ENCODE data around the gene IFNA1. TPM values are rescaled to one million over a fixed set of nuclear protein-coding genes. Genes with fewer than 3 reads are reported as not detected.

IFNA1 gene
- total and polyA plus RNA-seq, 3 experiments from 2014 or later, result not detected

DNA sequence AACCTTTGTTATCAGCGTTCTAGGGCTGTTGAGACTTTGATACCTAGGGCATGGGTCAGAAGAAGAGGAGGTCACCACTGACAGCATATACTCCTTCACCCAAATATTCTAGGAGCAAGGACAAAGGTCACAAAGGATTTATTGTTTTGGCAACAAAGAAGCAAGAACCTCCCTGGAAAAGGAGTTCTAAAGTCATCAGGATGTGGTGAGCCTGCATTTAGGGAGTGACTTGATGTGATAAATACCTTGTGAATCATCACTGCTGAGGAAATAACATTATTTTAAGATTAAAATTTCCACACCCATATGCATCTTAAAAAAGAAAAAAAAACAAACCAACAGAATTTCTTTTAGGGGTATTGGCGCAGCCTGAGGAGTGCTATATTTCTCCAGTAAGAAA is 13.9 kb downstream of the IFNA1 start:
- H3K27me3 ChIP-seq (ENCODE audit: insufficient read depth, low read length, poor library complexity, severe bottlenecking), result no peaks in the 10 kb centered on the region
- no peak overlapping the region for H3K27ac ChIP-seq (ENCODE audit: low read depth, low read length)
- H3K9me3 ChIP-seq (ENCODE audit: low read length), result no peaks in the 10 kb centered on the region
- peaks cover 0 to 3% (median 0%) of the 10 kb centered on the region in 3 donors for H3K36me3 Mint-ChIP-seq
- no peak overlapping the region for H3K27ac Mint-ChIP-seq
- no peaks in the 10 kb centered on the region for H3K36me3 ChIP-seq (ENCODE audit: insufficient read depth, low read length)
- DNase-seq, result no peak
- no peak overlapping the region for H3K4me3 Mint-ChIP-seq
- no peak overlapping the region for H3K4me3 ChIP-seq (ENCODE audit: low read length)
- ChIA-PET CTCF (interaction anchor here (1.1 to 1.8 kb wide), 3 partner anchors 10 to 128 kb away, joined by 3 to 10 read pairs (median 4); no protein-coding TSS in a partner anchor), POLR2A (no interaction called here)
- H3K27me3 Mint-ChIP-seq, result peaks cover 16 to 34% of the 10 kb centered on the region in 2 donors
- H3K4me1 Mint-ChIP-seq, result no peaks in the 10 kb centered on the region
- no peaks in the 10 kb centered on the region for H3K4me1 ChIP-seq (ENCODE audit: insufficient read depth, low read length)
- no peaks in the 10 kb centered on the region for H3K9me3 Mint-ChIP-seq

DNA sequence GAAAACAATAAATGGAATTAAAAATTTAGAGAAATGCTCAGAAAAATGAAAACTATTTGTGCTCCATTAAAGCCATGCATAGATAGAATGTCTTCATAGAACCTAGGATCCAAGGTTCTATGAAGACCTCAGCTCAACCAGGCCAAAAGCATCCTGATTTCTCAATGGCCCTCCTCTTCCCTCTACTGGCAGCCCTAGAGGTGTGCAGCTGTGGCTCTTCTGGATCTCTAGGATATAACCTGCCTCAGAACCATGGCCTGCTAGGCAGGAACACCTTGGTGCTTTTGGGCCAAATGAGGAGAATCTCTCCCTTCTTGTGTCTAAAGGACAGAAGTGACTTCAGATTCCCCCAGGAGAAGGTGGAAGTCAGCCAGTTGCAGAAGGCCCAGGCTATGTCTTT is 15.1 kb downstream of the IFNA1 start:
- POLR2A ChIA-PET, result no interaction called here
- Mint-ChIP-seq H3K4me3 (no peak overlapping the region), H3K27me3 (peaks cover 14 to 36% of the 10 kb centered on the region in 2 donors), H3K27ac (peak overlapping the region in 1 of 8 donors; percentile 24), H3K4me1 (no peaks in the 10 kb centered on the region), H3K9me3 (no peaks in the 10 kb centered on the region), H3K36me3 (peaks cover 0 to 2% (median 0%) of the 10 kb centered on the region in 3 donors)
- CTCF ChIA-PET, result interaction anchor here (1.0 to 1.8 kb wide), 5 partner anchors 11 to 137 kb away, joined by 4 to 10 read pairs (median 5); partner anchors contain the start of gene KLHL9
- H3K36me3 ChIP-seq (ENCODE audit: insufficient read depth, low read length), result no peaks in the 10 kb centered on the region
- H3K27ac ChIP-seq (ENCODE audit: low read depth, low read length), result no peak overlapping the region
- no peaks in the 10 kb centered on the region for H3K9me3 ChIP-seq (ENCODE audit: low read length)
- peak in 2 of 5 donors; percentile 25 to 26 for DNase-seq
- no peak overlapping the region for H3K4me3 ChIP-seq (ENCODE audit: low read length)
- no peaks in the 10 kb centered on the region for H3K4me1 ChIP-seq (ENCODE audit: insufficient read depth, low read length)
- no peaks in the 10 kb centered on the region for H3K27me3 ChIP-seq (ENCODE audit: insufficient read depth, low read length, poor library complexity, severe bottlenecking)

DNA sequence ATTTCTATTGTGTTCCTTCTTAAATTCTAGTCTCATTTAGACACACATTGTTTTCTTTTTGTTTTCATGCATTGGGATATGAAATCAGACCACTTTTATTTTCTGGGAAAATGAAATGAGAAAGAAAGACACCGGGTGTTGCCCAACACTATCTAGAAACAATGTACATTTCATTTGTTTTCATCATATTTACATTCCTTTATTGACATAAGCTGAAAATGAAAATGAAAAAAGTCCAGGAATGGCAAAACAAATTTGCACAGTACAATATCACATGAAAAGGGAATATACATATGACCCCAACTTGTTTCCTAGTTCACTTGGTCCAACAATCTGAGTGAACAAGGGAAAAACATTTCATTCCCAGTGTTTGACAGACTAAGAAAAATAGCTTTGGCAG is 21.1 kb downstream of the IFNA1 start:
- CTCF ChIA-PET, result interaction anchor here (0.9 to 1.6 kb wide), 5 partner anchors 135 to 327 kb away, joined by 3 to 4 read pairs (median 3); no protein-coding TSS in a partner anchor
- no peak overlapping the region for H3K27ac Mint-ChIP-seq

DNA sequence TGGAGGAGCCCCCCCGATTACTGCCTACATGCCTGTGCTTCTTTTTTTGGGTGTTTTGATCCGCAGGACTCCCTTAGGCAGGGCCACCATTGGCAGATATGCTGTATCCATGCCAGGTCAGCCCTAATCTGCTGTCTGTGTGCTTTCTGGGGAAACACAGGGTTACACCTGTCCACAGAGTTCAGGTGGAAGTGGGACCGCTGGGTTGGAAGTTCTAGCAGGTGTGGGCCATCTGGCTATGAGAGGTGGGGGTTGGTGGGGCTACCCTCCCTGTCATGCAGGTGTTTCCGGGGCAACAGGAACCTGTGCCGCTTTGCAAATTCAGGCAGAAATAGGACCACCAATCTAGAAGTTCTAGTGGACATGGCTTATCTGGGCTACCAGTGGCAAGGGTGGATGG is 24.9 kb downstream of the IFNA1 start:
- ChIA-PET CTCF (interaction anchor here (0.7 to 3.2 kb wide), 15 partner anchors 17 to 326 kb away, joined by 3 to 28 read pairs (median 6); partner anchors contain the start of gene IFNE), POLR2A (no interaction called here)
- Histone ChIP-seq H3K27me3 (ENCODE audit: insufficient read depth, low read length, poor library complexity, severe bottlenecking) (no peaks in the 10 kb centered on the region), H3K36me3 (ENCODE audit: insufficient read depth, low read length) (no peaks in the 10 kb centered on the region), H3K27ac (ENCODE audit: low read depth, low read length) (no peak overlapping the region), H3K4me1 (ENCODE audit: insufficient read depth, low read length) (no peaks in the 10 kb centered on the region), H3K4me3 (ENCODE audit: low read length) (no peak overlapping the region), H3K9me3 (ENCODE audit: low read length) (no peaks in the 10 kb centered on the region)
- Mint-ChIP-seq H3K27me3 (peaks cover 19 to 41% of the 10 kb centered on the region in 2 donors), H3K36me3 (peaks cover 0 to 16% (median 2%) of the 10 kb centered on the region in 3 donors), H3K9me3 (peaks cover 5 to 14% (median 12%) of the 10 kb centered on the region in 5 donors), H3K4me3 (no peak overlapping the region), H3K4me1 (peaks cover 2 to 4% (median 3%) of the 10 kb centered on the region in 3 donors), H3K27ac (no peak overlapping the region)
- no peak for DNase-seq

More for the DNA sequence above, 21.1 kb downstream of the IFNA1 start:
- Histone ChIP-seq H3K27ac (ENCODE audit: low read depth, low read length) (no peak overlapping the region), H3K36me3 (ENCODE audit: insufficient read depth, low read length) (no peaks in the 10 kb centered on the region), H3K9me3 (ENCODE audit: low read length) (no peaks in the 10 kb centered on the region), H3K4me3 (ENCODE audit: low read length) (no peak overlapping the region), H3K4me1 (ENCODE audit: insufficient read depth, low read length) (no peaks in the 10 kb centered on the region), H3K27me3 (ENCODE audit: insufficient read depth, low read length, poor library complexity, severe bottlenecking) (no peaks in the 10 kb centered on the region)
- peaks cover 5 to 14% (median 12%) of the 10 kb centered on the region in 5 donors for H3K9me3 Mint-ChIP-seq
- POLR2A ChIA-PET, result no interaction called here
- no peak for DNase-seq
- peaks cover 0 to 16% (median 2%) of the 10 kb centered on the region in 3 donors for H3K36me3 Mint-ChIP-seq
- peaks cover 2 to 4% (median 3%) of the 10 kb centered on the region in 3 donors for H3K4me1 Mint-ChIP-seq
- H3K27me3 Mint-ChIP-seq, result peaks cover 21 to 52% of the 10 kb centered on the region in 2 donors
- H3K4me3 Mint-ChIP-seq, result no peak overlapping the region

DNA sequence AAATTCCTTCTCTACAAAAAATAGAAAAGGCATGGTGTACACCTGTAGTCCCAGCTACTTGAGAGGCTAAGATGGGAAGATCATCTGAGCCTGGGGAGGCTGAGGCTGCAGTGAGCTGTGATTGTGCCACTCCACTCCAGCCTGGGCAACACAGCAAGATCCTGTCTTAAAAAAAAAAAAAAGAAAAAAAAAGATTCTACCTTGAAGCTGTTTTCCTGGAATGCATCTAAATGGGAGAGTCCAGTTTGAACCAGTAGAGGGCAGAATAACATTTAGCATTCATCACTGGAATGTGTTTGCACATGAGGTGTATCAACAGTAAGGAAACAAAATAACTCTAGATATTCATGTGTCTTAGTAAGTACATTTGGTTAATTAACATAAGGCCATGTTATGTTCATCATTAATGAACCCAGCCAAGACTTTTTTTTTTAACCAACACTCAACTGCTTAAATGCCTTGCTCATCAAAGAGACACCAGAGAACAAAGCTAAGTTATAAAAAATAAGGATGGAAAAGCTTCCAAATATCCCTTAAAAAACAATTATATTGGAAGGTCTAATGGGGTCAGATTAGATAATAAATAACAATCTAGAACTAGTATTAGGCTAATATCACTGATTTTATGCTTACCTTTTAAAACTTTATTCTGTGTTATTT is 25.8 kb downstream of the IFNA1 start:
- peaks cover 2 to 4% (median 3%) of the 10 kb centered on the region in 3 donors for H3K4me1 Mint-ChIP-seq
- peaks cover 5 to 14% (median 12%) of the 10 kb centered on the region in 5 donors for H3K9me3 Mint-ChIP-seq
- peak in 2 of 5 donors; percentile 40 to 52 for DNase-seq
- Histone ChIP-seq H3K4me1 (ENCODE audit: insufficient read depth, low read length) (no peaks in the 10 kb centered on the region), H3K27me3 (ENCODE audit: insufficient read depth, low read length, poor library complexity, severe bottlenecking) (no peaks in the 10 kb centered on the region), H3K27ac (ENCODE audit: low read depth, low read length) (no peak overlapping the region), H3K4me3 (ENCODE audit: low read length) (no peak overlapping the region), H3K9me3 (ENCODE audit: low read length) (no peaks in the 10 kb centered on the region), H3K36me3 (ENCODE audit: insufficient read depth, low read length) (no peaks in the 10 kb centered on the region)
- CTCF ChIA-PET, result interaction anchor here (0.6 to 3.2 kb wide), 26 partner anchors 11 to 453 kb away, joined by 3 to 28 read pairs (median 4); partner anchors contain the start of gene IFNE
- H3K36me3 Mint-ChIP-seq, result peaks cover 0 to 16% (median 2%) of the 10 kb centered on the region in 3 donors
- H3K27ac Mint-ChIP-seq, result no peak overlapping the region
- H3K27me3 Mint-ChIP-seq, result peaks cover 16 to 32% of the 10 kb centered on the region in 2 donors
- no peak overlapping the region for H3K4me3 Mint-ChIP-seq
- POLR2A ChIA-PET, result interaction anchor here (0.6 kb wide), 1 partner anchor 124 kb away, joined by 5 read pairs; no protein-coding TSS in a partner anchor

DNA sequence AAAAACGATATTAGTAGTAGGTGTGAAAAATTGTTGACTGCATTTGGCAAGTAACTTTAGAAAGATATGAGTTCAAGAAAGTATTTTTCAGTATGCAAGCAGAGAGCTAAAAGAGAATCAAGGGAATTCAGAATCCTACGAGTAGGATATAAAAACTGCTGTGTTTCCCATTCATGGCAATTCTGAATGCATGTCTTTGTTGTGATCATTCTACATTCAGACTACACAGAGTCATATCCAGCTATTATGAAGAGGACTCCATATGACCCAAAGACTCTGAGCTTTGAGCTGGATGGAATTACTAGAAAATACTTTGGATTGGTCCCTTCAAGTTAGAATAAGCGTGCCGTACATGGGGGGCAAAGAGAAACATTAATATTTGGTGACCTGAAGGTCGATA is 29.9 kb downstream of the IFNA1 start:
- Histone ChIP-seq H3K4me1 (ENCODE audit: insufficient read depth, low read length) (no peaks in the 10 kb centered on the region), H3K4me3 (ENCODE audit: low read length) (no peak overlapping the region), H3K27ac (ENCODE audit: low read depth, low read length) (no peak overlapping the region), H3K27me3 (ENCODE audit: insufficient read depth, low read length, poor library complexity, severe bottlenecking) (no peaks in the 10 kb centered on the region), H3K9me3 (ENCODE audit: low read length) (no peaks in the 10 kb centered on the region), H3K36me3 (ENCODE audit: insufficient read depth, low read length) (no peaks in the 10 kb centered on the region)
- no peak for DNase-seq
- Mint-ChIP-seq H3K4me3 (no peak overlapping the region), H3K27me3 (peaks cover 11 to 26% of the 10 kb centered on the region in 2 donors), H3K27ac (no peak overlapping the region), H3K4me1 (peaks cover 2 to 4% (median 3%) of the 10 kb centered on the region in 3 donors), H3K36me3 (peaks cover 0 to 2% (median 0%) of the 10 kb centered on the region in 3 donors), H3K9me3 (no peaks in the 10 kb centered on the region)
- POLR2A ChIA-PET, result no interaction called here
- CTCF ChIA-PET, result no interaction called here

DNA sequence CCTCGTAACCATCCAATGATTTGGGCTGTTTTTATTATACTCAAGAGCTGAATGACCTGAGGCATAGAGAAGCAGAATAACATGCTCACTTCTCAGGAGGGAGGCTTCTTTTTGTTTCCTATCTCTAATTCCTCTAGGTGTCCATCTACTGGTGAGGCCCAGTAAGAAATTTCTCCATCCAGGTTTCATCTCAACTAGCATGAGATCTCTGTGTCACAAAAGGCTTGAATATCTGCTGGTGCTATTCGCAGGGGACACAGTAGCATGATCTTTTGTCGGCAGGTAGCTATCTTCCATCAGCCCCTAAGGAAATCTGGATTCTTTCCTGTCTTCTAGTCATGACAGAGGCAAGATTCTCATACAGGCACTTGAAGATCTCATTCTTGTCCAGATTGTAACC is 33.0 kb downstream of the IFNA1 start:
- H3K4me3 Mint-ChIP-seq, result no peak overlapping the region
- H3K9me3 Mint-ChIP-seq, result no peaks in the 10 kb centered on the region
- no peaks in the 10 kb centered on the region for H3K9me3 ChIP-seq (ENCODE audit: low read length)
- H3K4me3 ChIP-seq (ENCODE audit: low read length), result no peak overlapping the region
- ChIA-PET CTCF (interaction anchor here (1.0 kb wide), 1 partner anchor 290 kb away, joined by 3 read pairs; no protein-coding TSS in a partner anchor), POLR2A (no interaction called here)
- no peaks in the 10 kb centered on the region for H3K36me3 Mint-ChIP-seq
- H3K27me3 Mint-ChIP-seq, result peaks cover 4 to 22% of the 10 kb centered on the region in 2 donors
- H3K4me1 ChIP-seq (ENCODE audit: insufficient read depth, low read length), result no peaks in the 10 kb centered on the region
- no peak for DNase-seq
- H3K27me3 ChIP-seq (ENCODE audit: insufficient read depth, low read length, poor library complexity, severe bottlenecking), result no peaks in the 10 kb centered on the region
- H3K4me1 Mint-ChIP-seq, result peaks cover 0 to 3% (median 0%) of the 10 kb centered on the region in 3 donors
- H3K27ac ChIP-seq (ENCODE audit: low read depth, low read length), result no peak overlapping the region
- no peaks in the 10 kb centered on the region for H3K36me3 ChIP-seq (ENCODE audit: insufficient read depth, low read length)
- H3K27ac Mint-ChIP-seq, result no peak overlapping the region

DNA sequence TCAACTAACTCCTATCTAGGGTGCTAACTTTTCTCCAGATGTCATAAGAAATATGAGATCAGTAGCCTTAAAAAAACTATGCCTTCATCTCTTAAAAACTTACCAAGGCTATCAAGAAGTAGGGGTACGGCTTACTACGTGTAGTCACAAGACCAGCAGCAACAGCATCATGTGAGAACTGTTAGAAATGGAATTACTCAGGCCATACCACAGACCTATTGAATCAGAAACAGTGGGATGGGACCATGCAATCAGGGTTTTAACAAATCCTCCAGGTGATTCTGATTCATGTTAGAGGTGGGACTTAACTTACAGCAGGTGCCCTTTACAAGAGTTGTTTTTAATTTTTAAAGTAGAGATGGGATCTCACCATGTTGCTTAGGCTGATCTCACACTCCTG is 37.2 kb downstream of the IFNA1 start:
- ChIA-PET CTCF (no interaction called here), POLR2A (no interaction called here)
- no peak overlapping the region for H3K27ac Mint-ChIP-seq

More for the DNA sequence above, 37.2 kb downstream of the IFNA1 start:
- Mint-ChIP-seq H3K36me3 (no peaks in the 10 kb centered on the region), H3K4me1 (peaks cover 2 to 14% (median 5%) of the 10 kb centered on the region in 3 donors), H3K9me3 (no peaks in the 10 kb centered on the region), H3K27me3 (peaks cover 4 to 16% of the 10 kb centered on the region in 2 donors), H3K4me3 (no peak overlapping the region)
- no peaks in the 10 kb centered on the region for H3K9me3 ChIP-seq (ENCODE audit: low read length)
- H3K27me3 ChIP-seq (ENCODE audit: insufficient read depth, low read length, poor library complexity, severe bottlenecking), result no peaks in the 10 kb centered on the region
- H3K4me3 ChIP-seq (ENCODE audit: low read length), result no peak overlapping the region
- no peak overlapping the region for H3K27ac ChIP-seq (ENCODE audit: low read depth, low read length)
- DNase-seq, result no peak
- no peaks in the 10 kb centered on the region for H3K4me1 ChIP-seq (ENCODE audit: insufficient read depth, low read length)
- H3K36me3 ChIP-seq (ENCODE audit: insufficient read depth, low read length), result no peaks in the 10 kb centered on the region

Data from CD8-positive, alpha-beta memory T cell (primary cell).